Endothelial cell of umbilical vein (primary cell): ENCODE measurements around the gene ETFA.

ENCODE experiments used
- EZH2 ChIP-seq: IDR thresholded peaks from 2 replicates; pipeline ENCODE4 v1.6.1; 2012; ENCODE audit warnings: borderline replicate concordance, low read depth, mild to moderate bottlenecking, moderate library complexity, low read length, inconsistent platforms; ENCODE audit not compliant: severe bottlenecking
- FOS ChIP-seq: IDR thresholded peaks from 2 replicates; pipeline ENCODE4 v1.6.1; 2011; ENCODE audit warnings: mild to moderate bottlenecking, low read length, moderate library complexity, borderline replicate concordance; ENCODE audit not compliant: insufficient read depth
- MYC ChIP-seq: IDR thresholded peaks from one replicate; pipeline ENCODE4 v1.6.1; 2011; ENCODE audit warnings: mild to moderate bottlenecking, low read depth, low read length
- POLR2A ChIP-seq: IDR thresholded peaks from 2 replicates; pipeline ENCODE4 v1.6.1; 2012; ENCODE audit warnings: low read depth, mild to moderate bottlenecking, control low read depth, low read length
- POLR2AphosphoS5 ChIP-seq: IDR thresholded peaks from 2 replicates; pipeline ENCODE4 v1.6.1; 2012; ENCODE audit warnings: low read depth, mild to moderate bottlenecking, control low read depth, low read length, moderate library complexity; ENCODE audit not compliant: insufficient read depth
- TF ChIP-seq, protein P1 (sequence below), 2 donors: IDR thresholded peaks; 1 replicate in 1 of 2; 2 replicates in 1 of 2; pipeline ENCODE4 v1.5.1; 2011; ENCODE audit warnings: low read length in 2 of 2, mild to moderate bottlenecking in 2 of 2, moderate library complexity in 2 of 2, control low read depth in 1 of 2, inconsistent platforms in 1 of 2, low read depth in 1 of 2; ENCODE audit not compliant: insufficient read depth in 1 of 2; ENCODE audit errors: extremely low read depth in 1 of 2
- TF ChIP-seq, protein P2 (sequence below): IDR thresholded peaks from 2 replicates; pipeline ENCODE4 v1.6.1; 2011; ENCODE audit not compliant: insufficient read depth, insufficient read length

DNA sequence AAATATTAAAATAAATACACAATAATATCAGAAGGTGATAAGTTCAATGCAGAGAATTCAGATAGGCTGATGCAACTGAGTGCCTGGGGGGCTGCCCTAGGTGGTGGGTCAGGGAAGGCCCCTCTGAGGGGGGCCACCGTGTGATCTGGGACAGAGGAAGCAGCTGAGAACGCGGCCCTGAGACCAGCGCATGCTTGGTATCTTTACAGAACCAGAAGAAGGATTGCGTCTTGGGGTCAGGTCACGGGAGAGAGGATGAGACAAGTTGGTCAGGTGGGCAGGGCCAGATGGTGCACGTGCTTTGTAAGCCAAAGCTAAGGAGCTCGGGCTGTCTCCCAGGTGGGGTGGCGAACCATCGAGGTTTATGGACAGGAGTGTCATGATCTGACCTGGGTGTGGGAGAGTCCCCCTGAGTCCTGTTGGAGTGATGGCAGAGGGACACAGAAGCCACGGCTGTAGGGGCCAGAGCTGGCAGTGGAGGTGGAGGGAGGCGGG, 121.2 kb downstream of the ETFA start:
- TF ChIP-seq, protein P1, sequence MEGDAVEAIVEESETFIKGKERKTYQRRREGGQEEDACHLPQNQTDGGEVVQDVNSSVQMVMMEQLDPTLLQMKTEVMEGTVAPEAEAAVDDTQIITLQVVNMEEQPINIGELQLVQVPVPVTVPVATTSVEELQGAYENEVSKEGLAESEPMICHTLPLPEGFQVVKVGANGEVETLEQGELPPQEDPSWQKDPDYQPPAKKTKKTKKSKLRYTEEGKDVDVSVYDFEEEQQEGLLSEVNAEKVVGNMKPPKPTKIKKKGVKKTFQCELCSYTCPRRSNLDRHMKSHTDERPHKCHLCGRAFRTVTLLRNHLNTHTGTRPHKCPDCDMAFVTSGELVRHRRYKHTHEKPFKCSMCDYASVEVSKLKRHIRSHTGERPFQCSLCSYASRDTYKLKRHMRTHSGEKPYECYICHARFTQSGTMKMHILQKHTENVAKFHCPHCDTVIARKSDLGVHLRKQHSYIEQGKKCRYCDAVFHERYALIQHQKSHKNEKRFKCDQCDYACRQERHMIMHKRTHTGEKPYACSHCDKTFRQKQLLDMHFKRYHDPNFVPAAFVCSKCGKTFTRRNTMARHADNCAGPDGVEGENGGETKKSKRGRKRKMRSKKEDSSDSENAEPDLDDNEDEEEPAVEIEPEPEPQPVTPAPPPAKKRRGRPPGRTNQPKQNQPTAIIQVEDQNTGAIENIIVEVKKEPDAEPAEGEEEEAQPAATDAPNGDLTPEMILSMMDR (IDR thresholded peaks at IDR 0.05; ENCODE audit: extremely low read depth in 1 of 2, insufficient read depth in 1 of 2, low read depth in 1 of 2, low read length in 2 of 2): no peak
- no peak for TF ChIP-seq FOS
- TF ChIP-seq, protein P2, sequence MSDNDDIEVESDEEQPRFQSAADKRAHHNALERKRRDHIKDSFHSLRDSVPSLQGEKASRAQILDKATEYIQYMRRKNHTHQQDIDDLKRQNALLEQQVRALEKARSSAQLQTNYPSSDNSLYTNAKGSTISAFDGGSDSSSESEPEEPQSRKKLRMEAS: no peak
- no peak for TF ChIP-seq MYC
- no peak for TF ChIP-seq POLR2A
- TF ChIP-seq POLR2AphosphoS5: no peak
- TF ChIP-seq EZH2: no peak
